Heart left ventricle (tissue), 16 donors: ENCODE data around the gene ST6GAL2. TPM values are rescaled to one million over a fixed set of nuclear protein-coding genes. Genes with fewer than 3 reads are reported as not detected.

Experiments used
- ATAC-seq, 4 donors: fragments of 200-7000 bp; cut with Tn5 transposase; one replicate each; pipeline ENCODE4 v1.9.1; 2020 to 2022; ENCODE audit warnings: moderate library complexity in 4 of 4, mild to moderate bottlenecking in 3 of 4, moderate number of reproducible peaks in 1 of 4
- DNase-seq, 5 donors: peaks; one replicate each; pipeline ENCODE4 v3.0.0-alpha.2; 2020
- H3K27ac ChIP-seq, 12 donors: fragments of 200-600 bp; sonication (generic) in 4 of 12; one replicate each; pipeline versions ENCODE4 v1.5.0 to v1.8.0; 2016 to 2022; ENCODE audit warnings: mild to moderate bottlenecking in 2 of 12
- H3K27me3 ChIP-seq, 9 donors: fragments of 200-600 bp; sonication (generic) in 2 of 9; one replicate each; pipeline versions ENCODE4 v1.5.1 to v1.8.0; 2016 to 2022; ENCODE audit warnings: mild to moderate bottlenecking in 3 of 9
- H3K36me3 ChIP-seq, 9 donors: fragments of 200-600 bp; sonication (generic) in 2 of 9; one replicate each; pipeline versions ENCODE4 v1.5.0 to v1.8.0; 2018 to 2022; ENCODE audit warnings: mild to moderate bottlenecking in 2 of 9
- H3K4me1 ChIP-seq, 12 donors: fragments of 200-600 bp; sonication (generic) in 4 of 12; one replicate each; pipeline versions ENCODE4 v1.5.0 to v1.8.0; 2016 to 2022; ENCODE audit warnings: mild to moderate bottlenecking in 3 of 12
- H3K4me3 ChIP-seq, 12 donors: fragments of 200-600 bp; sonication (generic) in 4 of 12; one replicate each; pipeline versions ENCODE4 v1.5.0 to v1.8.0; 2017 to 2022; ENCODE audit warnings: mild to moderate bottlenecking in 9 of 12, moderate library complexity in 4 of 12
- H3K9me3 ChIP-seq, 12 donors: fragments of 200-600 bp; sonication (generic) in 4 of 12; one replicate each; pipeline versions ENCODE4 v1.5.0 to v1.8.0; 2016 to 2022; ENCODE audit warnings: mild to moderate bottlenecking in 1 of 12
- CTCF ChIP-seq, 12 donors: fragments of 200-600 bp; sonication (generic) in 4 of 12; IDR thresholded peaks; one replicate each; pipeline versions ENCODE4 v1.5.0 to v1.8.0; 2018 to 2022; ENCODE audit warnings: antibody characterized with exemption in 12 of 12, mild to moderate bottlenecking in 5 of 12
- POLR2A ChIP-seq, 2 donors: fragments of 450-650 bp; IDR thresholded peaks; one replicate each; pipeline ENCODE4 v1.6.1; 2017; ENCODE audit warnings: antibody characterized with exemption in 2 of 2, mild to moderate bottlenecking in 2 of 2, moderate library complexity in 2 of 2
- WGBS, 4 donors: extraction: QIAGEN DNeasy Blood & Tissue Kit in 2 of 4; methylation state at CpG; one replicate each; pipeline versions ENCODE4 v1.1.5 to v1.1.7; 2013 to 2018; 5-methylcytosine and 5-hydroxymethylcytosine counted together
- intact Hi-C, 10 donors: fragments of 100-400 bp; cut with DNase I; formaldehyde crosslinking; loops; one replicate each; pipeline versions ENCODE4 v1.11.1 to v1.14.2; 2022
- polyA plus RNA-seq, 2 donors: library from polyadenylated mRNA; stranded (reverse); fragments of 200-250 nt; gene quantifications; one replicate each; pipeline ENCODE4 v1.2.3, GENCODE V29; 2013
- total RNA-seq, 9 donors: library from RNA; depleted of rRNA in 2 of 9; stranded (reverse); fragments of >200 nt in 2 of 9; fragmentation: NEBNext Ultra II Directional in 3 of 9; extraction: Animal tissue kit (Norgen Biotek cat#: 25700) in 3 of 9; gene quantifications; one replicate each; pipeline versions ENCODE4 v1.1.0 to v1.2.4, GENCODE V29; 2016 to 2023
- donor health status: ischemic (EF 13 %, LVEDD 7.1; RV severe dilation, severe dysfunction).
- donor health status: healthy with polysubstance abuse.
- donor health status: DM: no; HTN: yes; CAD: no.
- donor health status: DM: no; HTN: no; CAD: no.
- donor health status: ischemic (EF 25% LVEDD 6.9; RV normal size, moderate dysfunction).
- donor health status: ischemic (EF 25% LVEDD 5.7; RV mildly dilated, moderate dysfunction).
- donor health status: healthy.
- donor health status: DM: yes; HTN: yes; CAD: no.
- donor health status: ischemic (EF 35%, LVEDD 5.7; RV mildly dilated, moderate dysfunction).
- donor health status: nonischemic (EF 11% LVEDD 7.7; RV severe dilation, severe dysfunction).
- donor health status: DM: yes; HTN: yes; CAD: no.
- donor health status: PGD.
- donor health status: ischemic (EF 29% LVEDD 5.4; RV normal size, mild dysfunction).
- donor health status: nonischemic (EF 23%, LVEDD 6.1; RV moderate dilation, normal function).

The ST6GAL2 gene
- total and polyA plus RNA-seq, 11 donors = 0.08 to 1.1 (median 0.57) TPM; not detected in 1

- peaks cover 0 to 5% (median 0%) of the 10 kb centered on the region in 12 donors for H3K9me3 ChIP-seq
- H3K36me3 ChIP-seq = no peaks in the 10 kb centered on the region
- H3K27me3 ChIP-seq = no peaks in the 10 kb centered on the region
- DNase-seq = no peak
- no peak for ATAC-seq
- no peak overlapping the region for H3K27ac ChIP-seq
- TF ChIP-seq POLR2A (IDR thresholded peaks at IDR 0.05) (no peak), CTCF (IDR thresholded peaks at IDR 0.05) (no peak)
- intact Hi-C loops = no loop called here
- H3K4me3 ChIP-seq = no peak overlapping the region
- 92 to 95% (median 93%) methylated on average over 2 of the region's 2 CpGs for WGBS, 4 donors
- no peaks in the 10 kb centered on the region for H3K4me1 ChIP-seq
Observed at GRCh38 chr2:106864051-106864450, 21.9 kb downstream of the ST6GAL2 start.

GRCh38 chr2:106863387-106863786 lies 22.6 kb downstream of the ST6GAL2 start:
- no peak for DNase-seq
- H3K9me3 ChIP-seq = peaks cover 0 to 12% (median 3%) of the 10 kb centered on the region in 12 donors
- TF ChIP-seq CTCF (IDR thresholded peaks at IDR 0.05) = peak in 2 of 12 donors; percentile 8 to 27
- TF ChIP-seq POLR2A (IDR thresholded peaks at IDR 0.05) = no peak
- WGBS, 4 donors = 56 to 61% (median 60%) methylated on average over 8 of the region's 8 CpGs
- no peak overlapping the region for H3K4me3 ChIP-seq
- no peak for ATAC-seq
- no peaks in the 10 kb centered on the region for H3K36me3 ChIP-seq
- H3K4me1 ChIP-seq = no peaks in the 10 kb centered on the region
- intact Hi-C loops = no loop called here
- H3K27me3 ChIP-seq = no peaks in the 10 kb centered on the region
- H3K27ac ChIP-seq = no peak overlapping the region

- Histone ChIP-seq H3K4me3 (no peak overlapping the region), H3K9me3 (peaks cover 0 to 17% (median 3%) of the 10 kb centered on the region in 12 donors), H3K36me3 (no peaks in the 10 kb centered on the region), H3K27ac (no peak overlapping the region), H3K4me1 (no peaks in the 10 kb centered on the region), H3K27me3 (no peaks in the 10 kb centered on the region)
- WGBS, 4 donors = 90 to 94% (median 91%) methylated on average over 4 of the region's 4 CpGs
- no peak for DNase-seq
- TF ChIP-seq POLR2A (IDR thresholded peaks at IDR 0.05) (no peak), CTCF (IDR thresholded peaks at IDR 0.05) (no peak)
- ATAC-seq = no peak
- intact Hi-C loops = no loop called here
Observed at GRCh38 chr2:106859498-106859897, 26.5 kb downstream of the ST6GAL2 start.

- no peaks in the 10 kb centered on the region for H3K4me1 ChIP-seq
- H3K27ac ChIP-seq = no peak overlapping the region
- TF ChIP-seq POLR2A (IDR thresholded peaks at IDR 0.05) = no peak
- H3K36me3 ChIP-seq = no peaks in the 10 kb centered on the region
- no peaks in the 10 kb centered on the region for H3K27me3 ChIP-seq
- 77 to 92% (median 84%) methylated on average over 2 of the region's 2 CpGs for WGBS, 4 donors
- no peak for DNase-seq
- H3K4me3 ChIP-seq = no peak overlapping the region
- ATAC-seq = no peak
- peaks cover 0 to 17% (median 3%) of the 10 kb centered on the region in 12 donors for H3K9me3 ChIP-seq
- intact Hi-C loops = no loop called here
Observed at GRCh38 chr2:106858810-106859209, 27.2 kb downstream of the ST6GAL2 start.

GRCh38 chr2:106857882-106858478 lies 28.0 kb downstream of the ST6GAL2 start:
- H3K9me3 ChIP-seq = peaks cover 0 to 17% (median 3%) of the 10 kb centered on the region in 12 donors
- no peaks in the 10 kb centered on the region for H3K4me1 ChIP-seq
- H3K27ac ChIP-seq = no peak overlapping the region
- intact Hi-C loops = no loop called here
- no peak for DNase-seq
- H3K27me3 ChIP-seq = no peaks in the 10 kb centered on the region
- no peak overlapping the region for H3K4me3 ChIP-seq
- H3K36me3 ChIP-seq = no peaks in the 10 kb centered on the region
- ATAC-seq = no peak
- TF ChIP-seq POLR2A (IDR thresholded peaks at IDR 0.05) = no peak
- TF ChIP-seq CTCF (IDR thresholded peaks at IDR 0.05) = no peak
